Stimulated activated CD4-positive, alpha-beta T cell treated with anti-CD3 and anti-CD28 coated beads, Interleukin-12 subunit alpha, Interleukin-12 subunit beta, amount 100 ng/mL, for 48 hours (primary cell): ENCODE results near the gene KLHL1.

Experiments
- DNase-seq, 3 donors: peaks; one replicate each; pipeline ENCODE4 v3.0.0-alpha.2; 2020; ENCODE audit warnings: low read depth in 2 of 3, low spot score in 1 of 3

KLHL1 gene

DNA sequence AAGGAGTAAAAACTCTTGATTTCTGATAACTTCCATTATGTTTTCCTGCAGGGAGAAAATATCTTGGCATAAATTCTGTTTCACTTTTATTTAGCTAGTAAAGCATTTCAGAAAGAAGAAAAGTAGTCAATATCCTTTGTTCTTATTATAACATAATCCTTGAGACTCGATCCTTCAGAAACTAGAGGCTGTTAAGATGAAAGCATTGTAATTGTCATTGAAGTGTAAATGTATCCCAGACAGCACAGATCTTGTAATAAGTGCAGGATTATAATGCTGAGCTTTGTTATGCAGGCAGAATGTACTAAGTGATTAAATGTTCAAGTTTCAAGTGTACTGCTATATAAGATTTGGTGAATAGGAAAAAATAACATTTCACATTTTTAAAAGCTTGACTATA, 225.8 kb downstream of the KLHL1 start:
- no peak for DNase-seq

DNA sequence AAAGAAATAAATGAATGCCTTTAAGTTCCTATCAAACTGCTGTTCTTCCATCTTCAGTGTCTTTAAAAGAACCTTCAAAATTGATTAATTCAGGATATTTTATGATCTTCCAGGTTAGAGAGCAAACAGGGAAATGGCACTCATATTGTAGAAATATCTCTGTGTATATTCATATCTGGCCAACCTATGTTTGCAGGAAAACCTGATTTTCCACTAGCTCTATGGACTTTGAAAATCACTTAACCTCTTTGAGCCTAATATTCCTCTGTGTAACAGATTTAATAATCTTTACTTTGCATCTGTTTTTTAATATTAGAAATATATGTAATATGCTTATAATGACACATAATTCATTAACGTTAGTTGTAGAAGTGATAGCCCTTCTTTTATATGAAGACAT, 228.3 kb downstream of the KLHL1 start:
- DNase-seq, result no peak

DNA sequence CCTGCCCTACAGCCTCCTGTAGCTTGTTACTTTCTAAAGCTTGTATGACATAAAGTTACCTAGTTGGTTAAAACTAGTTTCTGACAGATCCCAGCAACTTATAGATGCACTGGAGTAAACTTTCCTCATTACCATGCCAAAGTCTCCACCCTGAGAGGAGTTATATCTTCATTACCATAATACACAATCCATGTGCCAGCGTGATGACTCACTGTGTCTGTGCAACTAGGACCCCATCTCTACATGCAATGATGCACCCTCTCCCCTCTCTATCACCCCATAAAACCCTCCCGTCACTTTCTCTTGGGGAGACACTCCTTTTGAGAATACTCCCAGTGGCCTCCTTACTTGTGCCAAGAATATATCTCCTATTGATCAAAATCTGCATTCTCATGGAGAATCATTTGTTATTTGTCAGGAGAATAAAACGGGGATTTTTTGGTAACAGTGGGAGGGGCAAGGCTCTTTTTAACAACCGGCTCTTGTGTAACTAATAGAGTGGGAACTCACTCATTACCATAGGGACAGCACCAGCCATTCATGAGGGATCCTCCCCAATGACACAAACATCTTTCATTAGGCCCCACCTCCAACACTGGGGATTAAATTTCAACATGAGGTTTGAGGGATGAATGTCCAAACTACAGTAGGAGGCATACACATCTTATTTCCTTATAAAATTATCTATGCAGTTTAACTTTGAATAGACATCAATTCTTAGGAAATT, 235.8 kb downstream of the KLHL1 start:
- no peak for DNase-seq

DNA sequence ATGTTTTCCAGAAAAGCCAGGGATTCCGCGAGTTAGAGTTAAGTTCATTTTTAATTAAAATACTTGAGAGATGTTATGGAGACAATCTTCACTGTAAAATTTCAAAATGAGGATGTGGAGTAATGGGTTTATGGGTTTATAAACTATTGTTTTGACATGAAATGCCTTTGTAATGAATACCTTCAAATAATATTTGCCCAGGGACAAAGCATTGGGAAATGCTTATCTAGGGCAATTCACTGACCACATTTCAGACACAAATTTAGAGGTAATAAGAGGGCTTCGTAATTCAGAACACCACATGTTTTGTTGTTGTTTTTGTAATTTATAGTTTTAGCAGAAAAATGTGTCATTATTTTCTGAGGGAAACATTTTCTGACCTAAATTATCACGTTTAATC, 241.7 kb downstream of the KLHL1 start:
- DNase-seq, result no peak

DNA sequence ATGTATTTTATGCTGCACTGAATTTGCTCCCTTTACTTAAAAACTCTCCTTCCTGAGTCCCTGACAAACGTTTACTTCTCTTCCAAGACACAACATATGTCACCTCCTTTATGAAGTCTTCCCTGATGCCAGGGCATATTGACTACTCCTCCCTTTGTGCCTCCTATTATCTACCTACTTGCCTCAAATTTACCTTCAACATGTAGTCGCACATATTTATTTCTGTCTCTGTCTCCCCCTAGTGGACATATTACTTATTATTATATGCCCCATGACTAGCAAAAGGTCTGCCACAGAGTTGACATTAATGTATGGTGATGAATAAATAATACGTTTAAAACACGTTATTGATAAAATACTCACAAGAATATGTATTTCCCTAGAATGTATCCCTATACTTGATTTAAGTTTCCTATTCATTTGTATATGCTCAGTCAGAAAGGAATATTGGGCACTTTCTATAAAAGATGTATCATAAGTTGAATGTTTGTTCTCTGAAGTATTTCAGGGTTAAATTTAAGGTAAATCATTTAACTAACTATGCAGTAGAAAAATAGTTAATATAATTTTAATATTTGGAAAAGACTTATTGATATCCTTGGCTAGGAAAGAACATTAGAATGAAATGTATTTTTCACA, 250.9 kb downstream of the KLHL1 start:
- DNase-seq, result no peak

DNA sequence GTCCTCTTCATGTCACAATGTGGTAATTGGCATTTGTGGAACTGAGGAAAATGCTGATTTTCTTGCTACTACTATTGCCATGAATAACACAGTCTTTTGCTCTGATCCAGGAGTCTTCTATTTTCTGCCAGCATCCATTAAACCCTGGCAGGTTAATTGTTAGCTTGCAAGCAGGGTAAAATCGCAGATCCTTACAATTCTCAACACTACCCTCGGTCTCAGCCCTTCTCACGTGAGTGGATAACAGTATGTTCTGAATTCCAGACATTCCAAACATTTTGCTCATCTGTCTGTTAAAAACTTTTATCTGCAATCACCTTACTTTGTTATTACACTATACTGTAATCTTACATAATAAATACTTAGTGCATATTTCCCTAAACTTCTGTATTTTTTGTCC, 251.9 kb downstream of the KLHL1 start:
- no peak for DNase-seq

DNA sequence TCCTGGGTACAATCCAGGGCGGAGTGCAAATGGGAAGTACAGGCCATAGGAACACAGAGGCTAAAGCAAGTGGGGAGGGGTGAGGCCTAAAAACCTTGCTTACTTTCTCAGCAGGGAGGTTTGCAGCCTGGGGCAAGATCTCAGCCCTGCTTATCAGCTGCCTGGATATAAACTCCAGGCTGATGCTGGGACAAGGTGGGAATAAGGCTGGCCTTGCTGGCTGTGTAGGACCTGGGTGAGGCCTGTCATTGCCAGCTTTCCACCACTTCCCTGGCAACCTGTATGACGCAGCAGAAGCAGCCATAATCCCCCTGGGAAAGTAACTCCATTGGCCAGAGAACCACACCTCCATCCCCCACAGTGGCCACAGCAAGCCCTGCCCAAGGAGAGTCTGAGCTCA, 279.7 kb downstream of the KLHL1 start:
- no peak for DNase-seq

DNA sequence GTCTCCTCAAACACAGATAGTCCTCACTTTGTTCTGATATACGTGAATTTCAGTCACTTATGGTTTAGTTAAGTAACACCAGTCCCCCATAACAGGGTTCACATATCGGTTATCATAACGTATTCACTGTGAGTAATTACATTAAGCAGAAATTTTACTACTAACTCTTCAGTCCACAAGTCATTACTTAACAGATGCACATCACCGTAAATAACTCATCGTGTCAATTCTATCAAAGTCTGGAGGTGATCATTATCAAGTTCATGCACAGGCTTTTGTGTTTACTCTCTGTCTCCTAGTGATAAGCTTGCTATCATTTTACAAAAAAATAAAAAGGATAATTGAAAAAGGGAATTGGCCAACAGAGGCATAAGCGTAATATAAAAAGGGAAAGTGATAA, 288.1 kb downstream of the KLHL1 start:
- no peak for DNase-seq

DNA sequence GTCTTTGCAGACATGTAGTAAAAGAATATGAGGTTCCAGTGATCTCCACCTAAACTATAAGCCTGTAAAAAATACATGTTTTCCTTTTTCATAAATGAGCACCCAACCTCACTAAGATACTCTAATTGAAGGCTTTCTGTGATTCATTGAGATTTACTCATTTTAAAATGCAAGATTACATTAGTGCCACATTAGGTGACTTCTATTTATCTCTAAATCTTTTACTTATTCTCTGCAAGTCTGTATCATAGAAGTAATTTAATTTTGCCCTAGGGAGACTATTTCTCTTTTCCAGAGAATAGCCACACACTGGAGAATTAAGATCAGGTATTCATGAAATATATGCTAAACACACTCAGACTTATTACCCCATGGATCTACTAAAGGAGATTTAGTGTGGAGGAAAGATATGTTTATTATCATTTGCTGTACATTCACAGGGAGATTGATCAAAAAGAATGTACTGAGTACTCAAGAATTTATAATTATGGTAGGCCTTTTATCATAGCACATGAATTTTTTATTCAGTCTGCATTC, 290.9 kb downstream of the KLHL1 start:
- no peak for DNase-seq

DNA sequence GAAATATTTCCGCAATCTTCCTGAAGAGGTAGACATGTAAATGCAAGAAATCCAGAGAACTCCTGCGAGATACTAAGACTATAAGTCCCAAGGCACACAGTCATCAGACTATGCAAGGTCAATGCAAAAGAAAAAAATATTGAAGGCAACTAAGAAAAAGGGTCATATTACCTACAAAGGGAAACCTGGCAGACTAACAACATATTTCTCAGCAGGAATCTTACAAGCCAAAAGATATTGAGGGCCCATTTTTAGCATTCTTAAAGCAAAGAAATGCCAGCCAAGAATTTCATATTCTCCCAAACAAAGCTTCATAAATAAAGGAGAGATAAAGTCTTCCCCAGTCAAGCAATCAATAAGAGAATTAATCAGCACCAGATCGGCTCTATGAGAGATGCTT, 299.1 kb downstream of the KLHL1 start:
- DNase-seq, result no peak

DNA sequence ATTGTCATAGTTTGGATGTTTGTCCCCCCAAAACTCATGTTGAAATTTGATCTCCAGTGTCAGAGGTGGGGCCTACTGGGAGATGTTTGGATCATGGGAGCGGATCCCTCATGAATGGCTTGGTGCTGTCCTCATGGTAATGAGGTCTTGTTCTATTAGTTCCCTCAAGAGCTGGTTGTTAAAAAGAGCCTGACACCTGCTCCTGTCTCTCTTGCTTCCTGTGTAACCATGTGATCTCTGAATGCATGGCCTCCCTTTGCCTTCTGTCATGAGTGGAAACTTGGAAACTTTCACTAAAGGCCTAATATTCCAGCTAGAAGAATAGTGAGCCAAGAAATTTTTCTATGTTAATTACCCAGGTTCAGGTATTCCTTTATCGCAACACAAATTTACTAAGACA, 312.0 kb downstream of the KLHL1 start:
- DNase-seq, result no peak

DNA sequence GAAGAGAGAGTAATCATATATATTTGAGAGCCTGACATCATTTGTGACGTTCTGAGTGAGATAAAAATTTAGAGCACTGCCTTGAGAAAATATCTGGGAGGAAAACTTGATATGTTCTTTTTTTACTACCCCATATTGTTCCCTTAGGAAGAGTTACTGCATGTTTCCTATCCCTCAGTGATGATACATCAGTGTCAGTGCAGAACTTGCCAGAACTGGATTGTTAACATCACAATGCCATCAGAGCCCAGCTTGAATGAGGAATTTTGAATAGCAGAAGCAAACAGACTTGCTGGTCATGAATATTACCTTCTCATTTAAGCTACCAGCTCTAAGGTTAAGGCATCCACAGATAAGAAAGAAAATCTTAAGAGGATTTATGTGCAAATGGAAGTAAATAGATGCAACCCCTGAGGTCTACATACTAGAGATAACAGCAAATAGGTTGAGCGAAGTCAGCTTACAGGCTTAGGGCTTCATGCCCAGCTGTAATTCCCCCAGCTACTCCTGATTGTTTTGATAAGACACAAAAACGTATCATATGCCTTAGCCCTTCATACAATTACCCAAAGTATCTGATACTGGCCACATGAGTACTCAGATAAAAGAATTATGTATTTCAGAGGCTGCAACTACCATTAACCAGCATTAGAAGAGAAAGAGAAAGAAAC, 314.3 kb downstream of the KLHL1 start:
- DNase-seq, result no peak

DNA sequence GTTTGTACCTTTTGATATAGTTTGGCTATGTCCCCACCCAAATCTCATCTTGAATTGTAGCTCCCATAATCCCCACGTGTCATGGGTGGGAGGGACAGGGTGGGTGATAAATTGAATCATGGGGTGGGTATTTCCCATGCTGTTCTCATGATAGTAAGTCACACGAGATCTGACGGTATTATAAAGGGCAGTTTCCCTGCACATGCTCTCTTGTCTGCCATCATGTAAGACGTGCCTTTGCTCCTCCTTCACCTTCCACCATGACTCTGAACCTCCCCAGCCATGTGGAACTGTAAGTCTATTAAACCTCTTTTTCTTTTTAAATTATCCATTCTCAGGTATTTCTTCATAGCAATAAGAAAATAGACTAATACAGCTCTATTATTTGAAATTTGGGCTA, 331.3 kb downstream of the KLHL1 start:
- no peak for DNase-seq

DNA sequence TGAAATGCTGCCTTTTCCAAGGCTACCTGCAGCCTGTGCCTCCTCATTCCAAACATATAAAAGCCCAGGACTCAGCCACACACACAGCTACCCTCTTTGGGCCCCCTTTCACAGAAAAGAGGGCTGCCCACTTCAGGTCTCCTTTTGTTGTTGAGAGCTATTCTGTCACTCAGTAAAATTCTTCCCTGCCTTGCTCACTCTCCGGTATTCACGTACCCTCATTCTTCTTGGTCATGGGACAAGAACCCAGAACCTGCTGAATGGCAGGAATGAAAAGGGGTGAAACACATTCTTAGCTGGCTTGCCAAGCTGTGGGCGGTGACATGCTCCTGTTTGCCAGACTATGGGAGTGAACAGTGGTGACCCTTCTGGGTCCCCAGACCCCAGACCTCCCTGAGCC, 338.6 kb downstream of the KLHL1 start:
- DNase-seq, result no peak

DNA sequence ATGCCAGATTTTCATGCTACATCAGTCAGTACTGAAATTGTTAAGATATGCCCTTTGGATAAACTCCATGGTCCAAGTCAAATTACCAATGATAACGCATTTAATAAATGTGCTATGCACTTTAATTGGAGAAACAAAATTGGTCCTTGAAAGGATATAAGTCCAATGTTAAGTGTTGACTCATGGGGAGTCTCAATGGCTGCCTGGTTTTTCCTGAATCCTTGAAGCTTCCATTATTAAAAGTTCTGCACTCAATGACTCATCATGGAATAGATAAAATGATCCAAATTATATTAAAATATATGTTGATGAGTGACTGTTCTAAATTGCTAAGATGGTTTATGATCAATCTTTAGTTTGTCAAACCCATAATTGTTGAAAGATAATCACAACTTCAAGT, 346.7 kb downstream of the KLHL1 start:
- no peak for DNase-seq

DNA sequence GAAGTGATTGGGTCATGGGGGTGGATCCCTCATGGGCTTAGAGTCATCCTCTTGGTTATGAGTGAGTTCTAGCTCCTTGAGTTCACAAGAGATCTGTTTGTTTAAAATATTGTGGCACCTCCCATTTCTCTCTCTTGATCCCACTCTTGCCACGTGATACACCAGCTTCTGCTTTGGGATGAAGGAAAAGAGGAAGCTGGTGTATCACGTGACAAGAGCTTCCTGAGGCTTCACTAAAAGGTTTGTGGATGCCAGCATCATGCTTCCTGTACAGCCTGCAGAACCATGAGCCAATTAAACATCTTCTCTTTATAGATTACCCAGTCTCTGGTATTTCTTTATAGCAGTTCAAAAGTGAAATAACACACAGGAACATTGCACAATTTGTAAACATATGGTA, 353.2 kb downstream of the KLHL1 start:
- DNase-seq, result no peak

DNA sequence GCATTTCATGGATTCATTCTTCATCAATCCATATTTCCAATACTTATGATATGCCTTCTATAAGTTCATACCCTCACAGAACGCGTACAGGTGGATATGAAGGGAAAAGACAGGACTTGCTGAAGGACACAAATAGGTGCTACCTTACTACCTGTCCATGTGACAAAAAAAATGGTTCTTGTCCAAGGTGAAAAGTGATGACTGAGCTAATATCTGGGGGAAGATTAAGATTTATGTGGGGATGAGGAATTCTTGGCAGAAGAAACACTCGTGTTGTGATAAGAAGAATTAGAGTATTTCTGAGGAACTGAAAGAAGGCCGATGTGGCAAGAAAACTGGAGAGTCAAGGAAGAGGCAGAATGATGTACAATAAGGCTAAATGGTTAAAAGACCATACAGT, 357.0 kb downstream of the KLHL1 start:
- no peak for DNase-seq

DNA sequence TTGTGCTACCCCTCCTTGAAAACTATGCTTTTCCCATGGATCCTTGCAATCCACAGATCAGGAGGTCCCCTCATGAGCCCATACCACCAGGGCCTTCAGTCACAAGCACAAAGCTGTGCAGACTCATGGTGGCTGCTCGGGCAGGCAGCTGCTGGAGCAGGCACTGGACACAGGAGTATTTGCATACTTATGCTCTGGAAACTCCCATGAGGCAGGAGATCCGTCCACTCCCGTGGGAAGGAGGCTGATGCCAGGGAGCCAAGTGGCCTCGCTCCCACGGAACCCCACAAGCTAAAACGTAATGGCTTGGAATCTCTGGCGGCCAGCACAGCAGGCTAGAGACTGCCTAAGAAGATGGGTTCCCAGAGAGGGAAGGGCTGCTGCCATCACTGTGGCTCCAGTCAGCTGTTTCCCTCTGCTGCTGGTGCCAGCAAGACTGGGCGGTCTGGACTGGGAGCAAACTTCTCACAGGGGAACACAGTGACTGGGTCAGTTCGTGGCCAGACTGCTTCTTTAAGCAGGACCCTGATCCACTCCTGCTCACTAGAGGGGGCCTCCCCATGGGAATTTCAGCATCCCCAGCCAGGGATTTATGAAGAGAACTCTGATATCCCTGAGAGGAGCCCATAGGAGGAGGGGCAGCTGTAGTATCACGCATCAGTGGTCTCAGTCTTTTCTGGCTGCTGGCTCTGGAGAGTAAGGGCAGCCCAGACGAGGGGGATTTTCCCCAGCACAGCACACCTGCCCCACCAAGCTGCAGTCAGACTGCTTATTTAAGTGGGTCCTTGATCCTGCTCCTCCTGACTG, 370.9 kb downstream of the KLHL1 start:
- DNase-seq, result no peak

DNA sequence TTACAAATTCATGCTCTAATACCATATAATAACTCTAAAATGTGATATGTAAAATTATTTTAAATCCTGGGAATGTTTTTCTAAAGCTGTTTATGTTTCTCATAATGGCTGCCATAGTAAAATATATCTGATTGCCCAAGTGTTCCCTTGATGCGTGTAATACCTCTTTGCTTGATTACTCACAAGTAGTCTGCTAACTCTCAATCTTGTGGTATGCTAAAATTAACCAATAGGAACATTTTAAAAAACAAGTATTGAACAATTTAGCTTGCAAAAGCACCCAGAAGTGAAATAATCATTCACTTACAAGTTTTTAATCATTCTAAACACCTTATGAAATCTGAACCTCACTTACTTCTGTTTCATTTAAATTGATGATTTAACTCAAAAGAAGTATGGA, 386.6 kb downstream of the KLHL1 start:
- no peak for DNase-seq

DNA sequence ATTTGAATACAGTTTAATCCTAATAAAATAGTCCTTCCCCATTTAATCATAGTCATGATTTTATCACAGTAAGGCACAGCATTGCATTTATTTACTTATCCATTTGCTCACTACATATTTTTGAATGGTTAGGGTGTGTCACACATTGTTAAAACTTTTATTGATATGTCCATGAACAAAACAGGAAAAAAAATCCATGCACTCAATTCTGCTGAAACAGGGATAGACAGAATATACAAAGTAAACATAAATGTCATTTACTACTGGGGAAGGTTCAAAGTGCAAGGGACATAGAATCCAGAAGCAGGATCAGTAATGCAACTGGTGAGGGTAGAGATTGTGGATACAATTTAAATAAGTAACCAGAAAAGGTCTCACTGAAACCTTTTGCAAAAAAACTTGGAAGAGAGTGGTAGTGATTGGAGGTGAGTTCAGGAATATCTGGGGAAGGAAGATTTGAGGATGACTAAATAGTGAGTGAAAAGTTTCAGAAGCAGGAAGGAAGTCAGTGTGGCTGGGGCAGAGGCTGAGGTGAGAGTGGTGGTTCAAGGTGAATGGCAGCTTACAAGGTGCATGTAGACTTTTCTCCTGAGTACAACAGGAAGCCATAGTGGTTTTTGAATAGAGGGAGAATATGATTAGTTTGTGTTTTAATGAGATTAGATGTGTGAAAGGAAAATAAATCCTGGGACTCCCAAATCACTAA, 387.8 kb downstream of the KLHL1 start:
- no peak for DNase-seq

DNA sequence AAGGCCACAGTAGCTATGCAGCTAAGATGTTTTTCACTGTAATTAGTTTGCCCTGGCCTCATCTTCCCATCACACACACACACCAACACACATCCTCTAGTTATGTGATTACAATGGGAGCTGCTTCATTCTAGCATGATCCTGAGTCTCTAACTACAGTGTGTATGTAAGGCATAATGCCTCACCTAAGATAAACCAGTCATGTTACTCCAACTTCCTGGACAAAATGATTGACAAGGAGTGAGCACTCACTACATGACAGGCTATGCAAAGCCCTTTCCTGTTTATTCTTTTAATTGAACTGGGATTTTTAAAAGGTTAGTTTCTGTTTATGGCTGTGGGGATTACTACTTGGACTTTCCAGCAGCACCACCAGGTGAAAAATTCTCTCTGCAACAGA, 401.4 kb downstream of the KLHL1 start:
- DNase-seq, result no peak
